Neural cell (in vitro differentiated cells): Measurements from ENCODE around the gene FGGY.
"Not testable (repeated sequence)": the region's sequence is repeated elsewhere in the genome, so short reads cannot be mapped to it uniquely, and the experiment has no call there.

Experiments
- CTCF ChIP-seq: fragments of 450-650 bp; IDR thresholded peaks from 2 replicates; pipeline ENCODE4 v1.5.1; 2014; ENCODE audit warnings: antibody characterized with exemption, mild to moderate bottlenecking, moderate library complexity; ENCODE audit not compliant: poor library complexity, severe bottlenecking
- EP300 ChIP-seq: fragments of 450-650 bp; conservative IDR thresholded peaks from 2 replicates; pipeline ENCODE4 v1.6.1; 2014; ENCODE audit warnings: antibody characterized with exemption, mild to moderate bottlenecking, moderate library complexity; ENCODE audit not compliant: poor library complexity, severe bottlenecking
- EZH2 ChIP-seq: fragments of 200-600, 300-800 bp; shearing (Covaris generic), sonication (generic); IDR thresholded peaks from 2 replicates; pipeline ENCODE4 v1.6.1; 2014; ENCODE audit warnings: antibody characterized with exemption, low read length, borderline replicate concordance, mild to moderate bottlenecking; ENCODE audit not compliant: insufficient read depth, poor library complexity, severe bottlenecking
- MXI1 ChIP-seq: fragments of 450-650 bp; conservative IDR thresholded peaks from 2 replicates; pipeline ENCODE4 v1.6.1; 2014; ENCODE audit warnings: antibody characterized with exemption, mild to moderate bottlenecking; ENCODE audit not compliant: poor library complexity, severe bottlenecking
- POLR2AphosphoS5 ChIP-seq: IDR thresholded peaks from 2 replicates; pipeline ENCODE4 v1.6.1; 2012
- RAD21 ChIP-seq: fragments of 450-650 bp; conservative IDR thresholded peaks from 2 replicates; pipeline ENCODE4 v1.6.1; 2014; ENCODE audit warnings: antibody characterized with exemption, mild to moderate bottlenecking, moderate library complexity
- REST ChIP-seq: IDR thresholded peaks from 2 replicates; pipeline ENCODE4 v1.6.1; 2012; ENCODE audit warnings: borderline replicate concordance
- SMC3 ChIP-seq: fragments of 450-650 bp; conservative IDR thresholded peaks from 2 replicates; pipeline ENCODE4 v1.6.1; 2014; ENCODE audit warnings: antibody characterized with exemption, mild to moderate bottlenecking, moderate library complexity; ENCODE audit not compliant: poor library complexity
- TAF1 ChIP-seq: IDR thresholded peaks from 2 replicates; pipeline ENCODE4 v1.6.1; 2012; ENCODE audit warnings: low read depth

GRCh38 chr1:59610499-59610898 lies 313.6 kb downstream of the FGGY start:
- TF ChIP-seq CTCF, EZH2, TAF1, REST, POLR2AphosphoS5, RAD21, MXI1, EP300, SMC3: not testable (repeated sequence)
